Transverse colon (tissue), 4 donors: ENCODE data around the gene MIDN. TPM values are rescaled to one million over a fixed set of nuclear protein-coding genes. Genes with fewer than 3 reads are reported as not detected.

Source experiments
- DNase-seq: peaks from one replicate; pipeline ENCODE4 v3.0.0-alpha.2; 2019
- H3K27ac ChIP-seq, 4 donors: fragments of 200-600 bp; sonication (generic); 2 replicates each; pipeline ENCODE4 v1.5.1; 2016 to 2018; ENCODE audit warnings: inconsistent platforms in 4 of 4
- H3K27me3 ChIP-seq: fragments of 200-600 bp; sonication (generic); 2 replicates; pipeline ENCODE4 v1.5.1; 2017; ENCODE audit warnings: inconsistent platforms
- H3K36me3 ChIP-seq, 4 donors: fragments of 200-600 bp; sonication (generic); 2 replicates each; pipeline ENCODE4 v1.5.1; 2017 to 2019; ENCODE audit warnings: inconsistent platforms in 4 of 4
- H3K4me1 ChIP-seq, 4 donors: fragments of 200-600 bp; sonication (generic); 2 replicates each; pipeline ENCODE4 v1.5.1; 2017 to 2020; ENCODE audit warnings: inconsistent platforms in 4 of 4
- H3K4me3 ChIP-seq, 4 donors: fragments of 200-600 bp; sonication (generic); 1 replicate in 1 of 4; 2 replicates in 3 of 4; pipeline versions ENCODE4 v1.5.1 to v1.6.1; 2017 to 2019; ENCODE audit warnings: inconsistent platforms in 4 of 4
- H3K9me3 ChIP-seq, 2 donors: fragments of 200-600 bp; sonication (generic); 2 replicates each; pipeline ENCODE4 v1.5.1; 2017 to 2019; ENCODE audit warnings: inconsistent platforms in 2 of 2
- CTCF ChIP-seq, 5 experiments: fragments of 200-600 bp in 3 of 5; fragments of 450-650 bp in 2 of 5; sonication (generic) in 3 of 5; IDR thresholded peaks; 1 replicate in 2 of 5; 2 replicates in 3 of 5; pipeline ENCODE4 v1.5.1; 2016 to 2017; ENCODE audit warnings: antibody characterized with exemption in 5 of 5, inconsistent platforms in 3 of 5, mild to moderate bottlenecking in 2 of 5, moderate library complexity in 1 of 5
- EP300 ChIP-seq: sonication (generic); formaldehyde crosslinking; IDR thresholded peaks from one replicate; pipeline ENCODE4 v1.6.1; 2017; ENCODE audit warnings: antibody characterized with exemption, low read depth
- POLR2A ChIP-seq: fragments of 450-650 bp; IDR thresholded peaks from one replicate; pipeline ENCODE4 v1.6.1; 2016; ENCODE audit warnings: antibody characterized with exemption, mild to moderate bottlenecking, moderate library complexity
- POLR2AphosphoS5 ChIP-seq, 3 donors: sonication (generic); formaldehyde crosslinking; IDR thresholded peaks; one replicate each; pipeline ENCODE4 v1.6.1; 2016; ENCODE audit warnings: antibody characterized with exemption in 3 of 3
- WGBS, 2 donors: methylation state at CpG; one replicate each; pipeline ENCODE4 v1.1.5; 2018; ENCODE audit warnings: low coverage in 1 of 2; 5-methylcytosine and 5-hydroxymethylcytosine counted together
- in situ Hi-C, 4 donors: fragments of 200-750 bp; cut with MboI; loops; one replicate each; pipeline versions ENCODE4 v1.15.0 to v1.15.1; 2017; ENCODE audit warnings: low sequenced_read_pairs in 3 of 4, low pct_ligation_motif_present in 1 of 4, low pct_unique_long_range_greater_than_20kb in 1 of 4
- intact Hi-C: fragments of 100-400 bp; cut with DNase I; formaldehyde crosslinking; loops from one replicate; pipeline ENCODE4 v1.15.1; 2023; ENCODE audit warnings: low total_unique reads
- total RNA-seq, 4 donors: library from RNA; depleted of rRNA; stranded (reverse); fragments of >200 nt; gene quantifications; one replicate each; pipeline ENCODE4 v1.1.0, GENCODE V29; 2016

MIDN gene
- total RNA-seq, 4 donors from 2014 or later = 89.4 to 379 (median 116) TPM

GRCh38 chr19:1279782-1280341 lies 31.5 kb downstream of the MIDN start:
- Histone ChIP-seq H3K9me3 (no peaks in the 10 kb centered on the region), H3K27me3 (peaks cover 20% of the 10 kb centered on the region), H3K4me1 (peaks cover 15 to 45% (median 39%) of the 10 kb centered on the region in 4 donors), H3K4me3 (no peak overlapping the region), H3K36me3 (peaks cover 0 to 1% (median 0%) of the 10 kb centered on the region in 4 donors), H3K27ac (peak overlapping the region in 1 of 4 donors; percentile 11)
- intact Hi-C loops = loop anchor here (10.0 kb wide), 1 partner anchor 125 kb away; the partner anchor contains the start of genes DAZAP1 and GAMT
- TF ChIP-seq CTCF (IDR thresholded peaks at IDR 0.05) = peak; percentile 93 to 97 (median 96)
- TF ChIP-seq POLR2A = no peak
- peak; percentile 89 for DNase-seq
- 31 to 67% methylated on average over 1 to 10 of the region's 10 CpGs for WGBS, 2 donors
- in situ Hi-C loops = loop anchor here in 2 of 4 donors (25.0 kb wide), 1 partner anchor 107 kb away; the partner anchor contains the start of gene NDUFS7 (in 2 of the 2)

GRCh38 chr19:1280636-1281568 lies 32.5 kb downstream of the MIDN start:
- Histone ChIP-seq H3K4me3 (no peak overlapping the region), H3K4me1 (peaks cover 14 to 49% (median 41%) of the 10 kb centered on the region in 4 donors), H3K36me3 (no peaks in the 10 kb centered on the region), H3K27me3 (peaks cover 27% of the 10 kb centered on the region), H3K27ac (no peak overlapping the region), H3K9me3 (no peaks in the 10 kb centered on the region)
- TF ChIP-seq CTCF (IDR thresholded peaks at IDR 0.05) = no peak
- TF ChIP-seq POLR2AphosphoS5 (IDR thresholded peaks at IDR 0.05) = no peak
- no peak for TF ChIP-seq EP300
- no peak for TF ChIP-seq POLR2A
- in situ Hi-C loops = loop anchor here in 2 of 4 donors (25.0 kb wide), 1 partner anchor 106 kb away; the partner anchor contains the start of gene NDUFS7 (in 2 of the 2)
- no peak for DNase-seq
- intact Hi-C loops = loop anchor here (10.0 kb wide), 1 partner anchor 124 kb away; the partner anchor contains the start of genes DAZAP1 and GAMT
- WGBS, 2 donors = 80 to 90% methylated on average over 6 to 33 of the region's 53 CpGs

- no peak overlapping the region for H3K4me3 ChIP-seq
- TF ChIP-seq POLR2A (no peak), CTCF (IDR thresholded peaks at IDR 0.05) (no peak), POLR2AphosphoS5 (IDR thresholded peaks at IDR 0.05) (no peak), EP300 (no peak)
- peaks cover 6 to 46% (median 36%) of the 10 kb centered on the region in 4 donors for H3K4me1 ChIP-seq
- H3K27me3 ChIP-seq = peaks cover 32% of the 10 kb centered on the region
- WGBS, 2 donors = 33 to 66% methylated on average over 1 to 14 of the region's 15 CpGs
- in situ Hi-C loops (loop anchor here in 2 of 4 donors (25.0 kb wide), 1 partner anchor 106 kb away; the partner anchor contains the start of gene NDUFS7 (in 2 of the 2)), intact Hi-C loops (loop anchor here (10.0 kb wide), 1 partner anchor 123 kb away; the partner anchor contains the start of genes DAZAP1 and GAMT)
- H3K36me3 ChIP-seq = no peaks in the 10 kb centered on the region
- no peak overlapping the region for H3K27ac ChIP-seq
- no peaks in the 10 kb centered on the region for H3K9me3 ChIP-seq
- no peak for DNase-seq
These were observed 33.3 kb downstream of the MIDN start for GRCh38 chr19:1281569-1282287.
